Choroid plexus epithelial cell (primary cell): ENCODE results near the gene TK2.
"Not testable (repeated sequence)": the region's sequence is repeated elsewhere in the genome, so short reads cannot be mapped to it uniquely, and the experiment has no call there.

Source experiments
- DNase-seq: peaks from one replicate; pipeline ENCODE4 v3.0.0-alpha.2; 2010; ENCODE audit warnings: low read depth
- H3K4me3 ChIP-seq: 2 replicates; pipeline ENCODE4 v1.5.1; 2011; ENCODE audit warnings: low read depth, mild to moderate bottlenecking, control low read depth, low read length, moderate library complexity
- CTCF ChIP-seq: conservative IDR thresholded peaks from 2 replicates; pipeline ENCODE4 v1.5.1; 2011; ENCODE audit warnings: low read depth, mild to moderate bottlenecking, control low read depth, inconsistent platforms, low read length, moderate library complexity

Gene TK2

GRCh38 chr16:66468321-66468965 is 81.5 kb downstream of the TK2 start:
- no peak overlapping the region for H3K4me3 ChIP-seq
- no peak for TF ChIP-seq CTCF

GRCh38 chr16:66467611-66468010 is 82.3 kb downstream of the TK2 start:
- DNase-seq = no peak
- TF ChIP-seq CTCF = no peak
- H3K4me3 ChIP-seq = no peak overlapping the region

More at GRCh38 chr16:66468321-66468965, 81.5 kb downstream of the TK2 start:
- DNase-seq = no peak

GRCh38 chr16:66466636-66467035 is 83.3 kb downstream of the TK2 start:
- not testable (repeated sequence) for H3K4me3 ChIP-seq, DNase-seq

GRCh38 chr16:66465946-66466345 is 84.0 kb downstream of the TK2 start:
- H3K4me3 ChIP-seq, DNase-seq: not testable (repeated sequence)

GRCh38 chr16:66462912-66463311 is 87.0 kb downstream of the TK2 start:
- DNase-seq = peak; percentile 24
- no peak overlapping the region for H3K4me3 ChIP-seq
- no peak for TF ChIP-seq CTCF

- DNase-seq = no peak
- H3K4me3 ChIP-seq = no peak overlapping the region
- TF ChIP-seq CTCF = no peak
Measured at GRCh38 chr16:66460703-66461102, 89.2 kb downstream of the TK2 start.

- no peak for TF ChIP-seq CTCF
- peak; percentile 10 for DNase-seq
- H3K4me3 ChIP-seq = no peak overlapping the region
Measured at GRCh38 chr16:66459878-66460277, 90.0 kb downstream of the TK2 start.

GRCh38 chr16:66458853-66459252 is 91.1 kb downstream of the TK2 start:
- H3K4me3 ChIP-seq = no peak overlapping the region
- TF ChIP-seq CTCF = no peak
- DNase-seq = no peak
